H9 (cell line): ENCODE measurements around the gene CDH1. TPM values are rescaled to one million over a fixed set of nuclear protein-coding genes. Genes with fewer than 3 reads are reported as not detected.

Source experiments
- DNase-seq: peaks from one replicate; pipeline ENCODE4 v3.0.0-alpha.2; 2017
- H2AFZ ChIP-seq: one replicate; pipeline ENCODE4 v1.6.1; 2013; ENCODE audit warnings: mild to moderate bottlenecking, low read length, control low read depth, moderate library complexity
- H2AK5ac ChIP-seq: 2 replicates; pipeline ENCODE4 v1.6.1; 2013; ENCODE audit warnings: low read length, control low read depth, mixed read lengths; ENCODE audit not compliant: insufficient read length
- H2BK120ac ChIP-seq: one replicate; pipeline ENCODE4 v1.6.1; 2013; ENCODE audit warnings: low read depth, mild to moderate bottlenecking, low read length, control low read depth, inconsistent platforms; ENCODE audit not compliant: poor library complexity, severe bottlenecking
- H2BK12ac ChIP-seq: 2 replicates; pipeline ENCODE4 v1.6.1; 2013; ENCODE audit warnings: low read length, control low read depth, mixed read lengths, low read depth; ENCODE audit not compliant: insufficient read length
- H2BK15ac ChIP-seq: 2 replicates; pipeline ENCODE4 v1.6.1; 2013; ENCODE audit warnings: low read depth, low read length, control low read depth
- H2BK20ac ChIP-seq: one replicate; pipeline ENCODE4 v1.6.1; 2013; ENCODE audit warnings: low read depth, mild to moderate bottlenecking, low read length, control low read depth, inconsistent platforms; ENCODE audit not compliant: poor library complexity, severe bottlenecking
- H2BK5ac ChIP-seq: 2 replicates; pipeline ENCODE4 v1.6.1; 2013; ENCODE audit warnings: low read length, control low read depth, mixed read lengths; ENCODE audit not compliant: insufficient read length
- H3K14ac ChIP-seq: 2 replicates; pipeline ENCODE4 v1.6.1; 2013; ENCODE audit warnings: low read length, control low read depth; ENCODE audit not compliant: insufficient read depth
- H3K18ac ChIP-seq: 2 replicates; pipeline ENCODE4 v1.6.1; 2013; ENCODE audit warnings: low read depth, mild to moderate bottlenecking, mixed read lengths, low read length, control low read depth; ENCODE audit not compliant: insufficient read length
- H3K23ac ChIP-seq: 2 replicates; pipeline ENCODE4 v1.6.1; 2013; ENCODE audit warnings: low read length, control low read depth, mixed read lengths, low read depth; ENCODE audit not compliant: insufficient read length
- H3K23me2 ChIP-seq: 2 replicates; pipeline ENCODE4 v1.6.1; 2013; ENCODE audit warnings: low read depth, mild to moderate bottlenecking, mixed read lengths, low read length, control low read depth; ENCODE audit not compliant: insufficient read length, poor library complexity, severe bottlenecking
- H3K27ac ChIP-seq: 2 replicates; pipeline ENCODE4 v1.5.1; 2013; ENCODE audit warnings: low read length, control low read depth, mixed read lengths, low read depth; ENCODE audit not compliant: insufficient read length
- H3K27me3 ChIP-seq: 2 replicates; pipeline ENCODE4 v1.6.1; 2013; ENCODE audit warnings: low read length, control low read depth, inconsistent platforms; ENCODE audit not compliant: insufficient read depth
- H3K4ac ChIP-seq: 2 replicates; pipeline ENCODE4 v1.6.1; 2013; ENCODE audit warnings: low read depth, mild to moderate bottlenecking, control low read depth, inconsistent platforms, low read length, moderate library complexity
- H3K4me1 ChIP-seq: 2 replicates; pipeline ENCODE4 v1.6.1; 2013; ENCODE audit warnings: low read length, control low read depth, inconsistent platforms; ENCODE audit not compliant: insufficient read depth
- H3K4me2 ChIP-seq: 2 replicates; pipeline ENCODE4 v1.6.1; 2013; ENCODE audit warnings: low read length, control low read depth, mixed read lengths; ENCODE audit not compliant: insufficient read length, insufficient read depth
- H3K56ac ChIP-seq: 2 replicates; pipeline ENCODE4 v1.6.1; 2013; ENCODE audit warnings: low read depth, mild to moderate bottlenecking, mixed read lengths, low read length, control low read depth; ENCODE audit not compliant: insufficient read length
- H3K79me1 ChIP-seq: 2 replicates; pipeline ENCODE4 v1.6.1; 2013; ENCODE audit warnings: low read depth, mild to moderate bottlenecking, moderate library complexity, low read length, control low read depth, inconsistent platforms; ENCODE audit not compliant: insufficient read depth, poor library complexity, severe bottlenecking
- H3K79me2 ChIP-seq: 2 replicates; pipeline ENCODE4 v1.6.1; 2013; ENCODE audit warnings: low read length, control low read depth, inconsistent platforms; ENCODE audit not compliant: insufficient read depth
- H3K9ac ChIP-seq: 2 replicates; pipeline ENCODE4 v1.6.1; 2013; ENCODE audit warnings: low read length, control low read depth, mixed read lengths; ENCODE audit not compliant: insufficient read length; ENCODE audit errors: extremely low read depth
- H3K9me3 ChIP-seq: one replicate; pipeline ENCODE4 v1.6.1; 2013; ENCODE audit warnings: low read depth, low read length, inconsistent platforms; ENCODE audit not compliant: control insufficient read depth
- H3T11ph ChIP-seq: one replicate; pipeline ENCODE4 v1.6.1; 2013; ENCODE audit warnings: mild to moderate bottlenecking, low read length, control low read depth, inconsistent platforms
- H4K20me1 ChIP-seq: one replicate; pipeline ENCODE4 v1.6.1; 2013; ENCODE audit not compliant: control insufficient read depth, insufficient read length, insufficient read depth
- H4K5ac ChIP-seq: 2 replicates; pipeline ENCODE4 v1.6.1; 2013; ENCODE audit warnings: low read depth, mild to moderate bottlenecking, mixed read lengths, low read length, control low read depth; ENCODE audit not compliant: insufficient read length
- H4K8ac ChIP-seq: replicated peaks from 2 replicates; pipeline ENCODE4 v1.6.1; 2013; ENCODE audit warnings: low read length, control low read depth, mixed read lengths, low read depth; ENCODE audit not compliant: insufficient read length
- H4K91ac ChIP-seq: 2 replicates; pipeline ENCODE4 v1.6.1; 2013; ENCODE audit warnings: low read depth, mild to moderate bottlenecking, moderate library complexity, mixed read lengths, low read length, control low read depth; ENCODE audit not compliant: insufficient read length
- H3K27ac Mint-ChIP-seq, 3 experiments: 2 replicates in 2 of 3; 3 replicates in 1 of 3; pipeline ENCODE4 v1.8.0; 2020 to 2021; ENCODE audit warnings: mixed read lengths in 3 of 3, mild to moderate bottlenecking in 1 of 3, moderate library complexity in 1 of 3
- H3K27me3 Mint-ChIP-seq: 2 replicates; pipeline ENCODE4 v1.8.0; 2021; ENCODE audit warnings: low read depth, mild to moderate bottlenecking, moderate library complexity, mixed read lengths
- H3K36me3 Mint-ChIP-seq, 3 experiments: 2 replicates in 2 of 3; 3 replicates in 1 of 3; pipeline ENCODE4 v1.8.0; 2020 to 2021; ENCODE audit warnings: low read depth in 3 of 3, mixed read lengths in 3 of 3; ENCODE audit not compliant: insufficient read depth in 1 of 3
- H3K4me1 Mint-ChIP-seq, 2 experiments: 2 replicates each; pipeline ENCODE4 v1.8.0; 2020; ENCODE audit warnings: mixed read lengths in 2 of 2
- H3K4me3 Mint-ChIP-seq, 2 experiments: 2 replicates in 1 of 2; 3 replicates in 1 of 2; pipeline ENCODE4 v1.8.0; 2020 to 2021; ENCODE audit warnings: mild to moderate bottlenecking in 2 of 2, mixed read lengths in 2 of 2, moderate library complexity in 1 of 2
- H3K9me3 Mint-ChIP-seq, 2 experiments: 2 replicates in 1 of 2; 3 replicates in 1 of 2; pipeline ENCODE4 v1.8.0; 2020; ENCODE audit warnings: mild to moderate bottlenecking in 2 of 2, mixed read lengths in 2 of 2, moderate library complexity in 1 of 2
- CTCF ChIP-seq: fragments of 200-600 bp; sonication (generic); conservative IDR thresholded peaks from 3 replicates; pipeline ENCODE4 v1.8.0; 2021; ENCODE audit warnings: antibody characterized with exemption, mild to moderate bottlenecking
- WGBS: extraction: QIAGEN DNeasy Blood & Tissue Kit; methylation state at CpG from one replicate; pipeline ENCODE4 v1.1.7; 2013; ENCODE audit warnings: missing lambda C conversion rate, low lambda C conversion rate, mixed read lengths; ENCODE audit not compliant: insufficient read length; ENCODE audit errors: extremely low coverage; 5-methylcytosine and 5-hydroxymethylcytosine counted together
- total RNA-seq: library from RNA; stranded (reverse); gene quantifications from 2 replicates; pipeline ENCODE4 v1.2.1, GENCODE V29; 2021

Gene CDH1
- total RNA-seq, 1 experiment from 2014 or later: 237 TPM

GRCh38 chr16:68711421-68712139 lies 25.5 kb upstream of the CDH1 start:
- Histone ChIP-seq H2AK5ac (no peak overlapping the region), H3K27me3 (no peaks in the 10 kb centered on the region), H2BK12ac (no peak overlapping the region), H3K27ac (no peak overlapping the region), H3K79me2 (no peaks in the 10 kb centered on the region), H4K5ac (no peak overlapping the region), H4K8ac (no peak overlapping the region), H3K14ac (peak overlapping the region; percentile 69), H4K20me1 (no peaks in the 10 kb centered on the region), H3T11ph (no peak overlapping the region), H3K9ac (no peak overlapping the region), H3K18ac (no peak overlapping the region), H3K79me1 (no peaks in the 10 kb centered on the region), H3K4me1 (no peaks in the 10 kb centered on the region), H3K4ac (no peak overlapping the region), H2BK20ac (no peak overlapping the region), H3K23ac (no peak overlapping the region), H2BK5ac (no peak overlapping the region), H3K56ac (no peak overlapping the region), H3K9me3 (no peaks in the 10 kb centered on the region), H3K4me2 (no peak overlapping the region), H4K91ac (no peak overlapping the region), H2BK15ac (no peak overlapping the region; the same call in 1 of the 2 replicates), H2BK120ac (no peak overlapping the region), H2AFZ (no peak overlapping the region), H3K23me2 (no peaks in the 10 kb centered on the region)
- Mint-ChIP-seq H3K27ac (peak overlapping the region in 1 of 3 experiments; percentile 39; a peak in 2 of 7 replicates), H3K4me1 (peaks cover 30 to 47% of the 10 kb centered on the region in 2 experiments), H3K27me3 (no peaks in the 10 kb centered on the region), H3K4me3 (peak overlapping the region in 1 of 2 experiments; percentile 12; a peak in 2 of 5 replicates), H3K36me3 (peaks cover 0 to 2% (median 0%) of the 10 kb centered on the region in 3 experiments; a peak in 3 of 7 replicates), H3K9me3 (no peaks in the 10 kb centered on the region)
- no CpG with 5 or more reads among the region's 14 CpGs for WGBS
- DNase-seq: no peak
- TF ChIP-seq CTCF: no peak
